Epithelial cell of prostate (primary cell): Measurements from ENCODE around the gene VWA7.

Source experiments
- DNase-seq: peaks from one replicate; pipeline ENCODE4 v3.0.0-alpha.2; 2011; ENCODE audit warnings: low read depth, low spot score
- H3K27ac ChIP-seq: fragments of 450-650 bp; 2 replicates; pipeline ENCODE4 v1.5.1; 2017; ENCODE audit warnings: mild to moderate bottlenecking

VWA7 gene

GRCh38 chr6:31734247-31734820, 42.8 kb downstream of the VWA7 start:
- no peak for DNase-seq
- H3K27ac ChIP-seq, result peak overlapping the region; percentile 96

GRCh38 chr6:31733734-31734133, 43.4 kb downstream of the VWA7 start:
- peak overlapping the region; percentile 96 for H3K27ac ChIP-seq
- no peak for DNase-seq

GRCh38 chr6:31732029-31732428, 45.1 kb downstream of the VWA7 start:
- DNase-seq, result no peak
- H3K27ac ChIP-seq, result no peak overlapping the region

- H3K27ac ChIP-seq, result peak overlapping the region; percentile 67
- DNase-seq, result no peak
Measured at GRCh38 chr6:31730631-31731086, 46.5 kb downstream of the VWA7 start.

- H3K27ac ChIP-seq, result peak overlapping the region; percentile 67
- DNase-seq, result no peak
Measured at GRCh38 chr6:31729979-31730630, 47.0 kb downstream of the VWA7 start.

- no peak for DNase-seq
- peak overlapping the region; percentile 67 for H3K27ac ChIP-seq
Measured at GRCh38 chr6:31729515-31729978, 47.6 kb downstream of the VWA7 start.

GRCh38 chr6:31728767-31729514, 48.2 kb downstream of the VWA7 start, which contains the start of gene DDAH2:
Gene DDAH2, minus strand, starts transcription at chr6:31729299. Its CDS starts 138 bp downstream, at chr6:31729161.
- no peak for DNase-seq
- H3K27ac ChIP-seq, result peak within 1 kb of the TSS; percentile 67

- no peak overlapping the region for H3K27ac ChIP-seq
- no peak for DNase-seq
Measured at GRCh38 chr6:31727717-31728671, 49.1 kb downstream of the VWA7 start.

- H3K27ac ChIP-seq, result no peak overlapping the region
- no peak for DNase-seq
Measured at GRCh38 chr6:31727034-31727716, 50.0 kb downstream of the VWA7 start.

GRCh38 chr6:31725502-31726350, 51.4 kb downstream of the VWA7 start:
- no peak overlapping the region for H3K27ac ChIP-seq

GRCh38 chr6:31723980-31724691, 53.0 kb downstream of the VWA7 start:
- no peak for DNase-seq
- no peak overlapping the region for H3K27ac ChIP-seq

More at GRCh38 chr6:31725502-31726350, 51.4 kb downstream of the VWA7 start:
- no peak for DNase-seq

- DNase-seq, result no peak
- H3K27ac ChIP-seq, result no peak within 1 kb of the TSS
Measured at GRCh38 chr6:31723245-31723979, 53.7 kb downstream of the VWA7 start, which contains the start of gene MPIG6B. Gene MPIG6B, plus strand, starts transcription at chr6:31723373. Its CDS starts 11 bp downstream, at chr6:31723384.

- DNase-seq, result no peak
Measured at GRCh38 chr6:31722173-31722572, 55.0 kb downstream of the VWA7 start.

GRCh38 chr6:31721351-31722020, 55.6 kb downstream of the VWA7 start, which contains the start of gene LY6G6C:
Gene LY6G6C, minus strand, starts transcription at chr6:31721746. Its CDS starts 67 bp downstream, at chr6:31721679.
- H3K27ac ChIP-seq, result peak within 1 kb of the TSS; percentile 68
- DNase-seq, result no peak

More at GRCh38 chr6:31722173-31722572, 55.0 kb downstream of the VWA7 start:
- no peak overlapping the region for H3K27ac ChIP-seq

- DNase-seq, result no peak
- H3K27ac ChIP-seq, result peak overlapping the region; percentile 68
Measured at GRCh38 chr6:31720196-31720770, 56.8 kb downstream of the VWA7 start.

- DNase-seq, result no peak
- peak overlapping the region; percentile 68 for H3K27ac ChIP-seq
Measured at GRCh38 chr6:31719001-31719400, 58.1 kb downstream of the VWA7 start.
